ENCODE results near the gene INO80D.
"Not testable (repeated sequence)": the region's sequence is repeated elsewhere in the genome, so short reads cannot be mapped to it uniquely, and the experiment has no call there.

INO80D gene

GRCh38 chr2:206083602-206084438, 2.2 kb downstream of the INO80D start:
- no peak for DNase-seq (ENCODE audit: low spot score)

- DNase-seq (ENCODE audit: low spot score), result no peak
Observed at GRCh38 chr2:206082298-206082843, 3.6 kb downstream of the INO80D start.

DNA sequence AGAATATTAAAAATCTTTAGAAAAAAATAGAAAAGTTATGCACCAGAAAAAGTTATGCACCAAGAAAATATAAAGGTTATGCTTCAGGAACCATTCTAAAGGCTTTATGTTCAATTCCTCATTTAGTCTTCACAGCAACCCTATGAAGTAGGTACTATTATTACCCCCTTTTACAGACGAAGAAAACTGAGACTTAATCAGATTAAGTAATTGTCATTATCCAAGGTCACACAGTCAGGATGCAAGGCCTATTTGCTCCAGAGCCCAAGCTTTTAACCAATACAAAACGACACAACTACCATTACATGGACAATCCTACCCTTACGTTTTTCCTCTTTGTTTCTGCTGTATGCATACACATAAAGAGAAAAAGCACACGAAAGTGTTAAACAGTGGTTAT, 5.0 kb downstream of the INO80D start:
- DNase-seq (ENCODE audit: low spot score), result no peak

DNA sequence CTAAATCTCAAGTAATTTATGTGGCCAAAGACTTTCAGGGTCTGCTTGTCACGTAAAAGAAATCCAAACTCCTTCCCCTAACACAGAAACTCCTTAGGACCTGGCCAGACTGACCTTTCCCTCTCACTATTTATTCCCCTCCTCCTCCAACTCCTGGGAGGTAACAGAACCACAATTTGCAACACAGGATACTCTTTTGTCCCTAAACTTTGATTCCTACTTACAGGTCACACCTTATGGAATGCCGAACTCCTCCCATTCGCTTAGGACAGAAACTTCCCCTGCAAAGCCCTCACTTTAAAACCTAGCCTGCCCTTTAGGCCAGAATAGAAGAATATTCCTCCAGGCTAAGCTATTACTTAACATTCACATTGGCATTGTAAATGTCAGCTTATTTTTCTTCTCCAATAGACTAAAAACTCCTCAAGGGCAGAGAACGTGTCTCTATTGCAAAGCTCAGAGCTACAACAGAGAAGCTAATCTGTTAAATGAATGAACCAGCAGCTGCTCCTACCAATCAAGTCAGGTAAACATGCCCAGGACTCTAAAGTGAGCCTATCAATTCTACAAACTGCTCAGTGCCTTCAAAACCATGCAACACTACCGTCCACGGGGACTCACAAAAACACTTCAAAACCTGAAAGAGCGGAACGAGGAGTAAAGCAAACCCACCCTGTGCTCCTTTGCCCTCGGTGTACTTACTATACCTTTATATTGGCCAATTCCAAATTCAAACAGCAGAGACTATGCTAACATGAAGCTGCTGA, 6.1 kb downstream of the INO80D start:
- DNase-seq (ENCODE audit: low spot score), result no peak

GRCh38 chr2:206077879-206078278, 8.1 kb downstream of the INO80D start:
- not testable (repeated sequence) for DNase-seq (ENCODE audit: low spot score)

DNA sequence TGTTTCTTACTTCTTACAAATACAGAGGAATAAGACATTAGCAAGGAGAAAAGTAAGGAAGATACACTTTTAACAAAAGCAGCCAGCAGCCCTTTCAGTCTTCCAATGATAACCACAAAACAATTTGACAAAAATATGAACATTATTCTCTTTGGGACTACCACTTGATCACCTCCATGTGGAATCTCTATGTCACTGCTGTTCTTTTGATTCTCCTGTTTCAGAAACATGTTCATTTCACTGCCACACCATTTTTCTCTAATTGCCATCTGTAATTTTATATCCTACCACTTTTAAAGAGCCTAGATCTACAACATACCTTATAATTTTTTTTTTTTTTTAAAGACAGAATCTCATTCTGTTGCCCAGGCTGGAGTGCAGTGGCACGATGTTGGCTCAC, 10.9 kb downstream of the INO80D start:
- DNase-seq (ENCODE audit: low spot score), result no peak

DNA sequence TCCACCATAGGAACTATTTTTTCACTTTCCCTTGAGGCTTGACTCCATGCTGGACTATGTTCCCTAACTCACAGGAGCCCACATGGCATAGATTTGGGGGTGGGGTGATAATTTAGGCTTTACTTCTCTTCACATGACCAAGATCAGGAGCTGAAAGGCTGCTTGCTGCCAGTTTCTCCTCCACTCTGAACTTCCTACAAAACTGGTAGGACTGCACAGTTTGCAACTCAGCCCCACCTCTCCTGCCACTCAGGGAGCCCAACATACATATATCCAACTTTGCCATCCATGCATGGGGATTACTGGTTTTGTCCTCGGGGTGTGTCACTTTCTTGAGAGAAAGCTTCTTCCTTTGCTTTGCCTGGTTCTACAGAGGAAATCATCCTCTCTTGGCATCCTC, 14.2 kb downstream of the INO80D start:
- no peak for DNase-seq (ENCODE audit: low spot score)

GRCh38 chr2:206069417-206069816, 16.6 kb downstream of the INO80D start:
- DNase-seq (ENCODE audit: low spot score), result no peak

- DNase-seq (ENCODE audit: low spot score), result no peak
Observed at GRCh38 chr2:206068207-206068606, 17.8 kb downstream of the INO80D start.

GRCh38 chr2:206064077-206064476, 21.9 kb downstream of the INO80D start:
- no peak for DNase-seq (ENCODE audit: low spot score)

- no peak for DNase-seq (ENCODE audit: low spot score)
Observed at GRCh38 chr2:206063635-206064034, 22.3 kb downstream of the INO80D start.

DNA sequence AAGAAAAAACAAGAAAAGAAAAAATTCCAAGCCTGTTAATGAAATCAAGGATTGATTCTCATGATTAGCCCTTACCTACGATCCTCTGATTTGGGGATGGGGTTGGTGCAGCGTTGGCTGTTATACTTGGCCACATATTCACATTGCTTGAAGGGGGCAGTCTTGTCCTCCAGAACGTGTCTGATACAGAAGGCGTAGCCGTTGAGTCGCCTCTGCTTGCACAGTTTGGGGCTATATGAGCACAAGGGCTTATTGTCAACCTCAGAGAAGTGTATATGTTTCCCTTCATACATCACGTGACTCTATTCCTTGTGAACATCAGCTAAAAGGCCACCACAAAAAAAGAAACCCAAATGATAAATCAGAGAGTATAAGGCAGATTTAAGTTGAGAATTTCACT, 23.2 kb downstream of the INO80D start:
- DNase-seq (ENCODE audit: low spot score), result no peak

DNA sequence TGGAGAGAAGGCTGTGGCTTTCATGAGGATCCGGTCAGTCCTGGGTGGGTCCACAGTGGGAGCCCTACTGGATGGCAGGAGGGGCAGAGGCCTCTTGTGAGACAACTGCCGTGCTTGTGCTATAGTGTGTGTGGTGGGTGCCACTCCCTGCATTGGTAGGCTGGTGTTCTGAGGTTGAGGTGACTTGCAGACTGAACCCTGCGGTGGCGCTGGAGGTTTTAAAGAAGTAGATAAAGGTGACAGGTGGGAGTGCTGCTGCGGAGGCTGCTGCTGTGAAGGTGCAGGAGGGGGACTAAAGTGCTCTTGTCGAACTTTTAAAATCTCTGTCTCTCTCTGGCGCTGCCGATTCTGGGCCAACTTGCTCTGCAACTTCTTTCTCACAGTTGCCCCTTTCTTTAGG, 29.7 kb downstream of the INO80D start:
- DNase-seq (ENCODE audit: low spot score), result no peak

DNA sequence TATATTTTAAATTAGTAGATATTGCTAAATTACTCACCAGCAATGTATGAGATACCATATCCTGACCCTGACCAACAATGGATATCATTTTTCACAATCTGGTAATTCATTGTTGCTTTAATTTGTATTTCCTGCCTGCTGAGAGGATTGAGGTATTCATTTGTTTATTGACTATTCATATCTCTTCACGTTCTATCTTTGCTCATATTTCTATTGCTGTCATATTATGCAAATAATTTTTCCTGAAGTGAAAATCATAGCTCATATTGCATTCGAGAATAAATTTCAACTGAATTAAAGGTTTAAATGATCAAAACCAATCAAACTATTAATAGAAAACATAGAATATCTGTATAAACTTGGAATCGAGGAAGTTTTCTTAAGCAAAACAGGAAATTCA, 31.0 kb downstream of the INO80D start:
- no peak for DNase-seq (ENCODE audit: low spot score)

- DNase-seq (ENCODE audit: low spot score), result no peak
Observed at GRCh38 chr2:206051912-206052311, 34.1 kb downstream of the INO80D start.

- DNase-seq (ENCODE audit: low spot score), result no peak
Observed at GRCh38 chr2:206049392-206049791, 36.6 kb downstream of the INO80D start.

DNA sequence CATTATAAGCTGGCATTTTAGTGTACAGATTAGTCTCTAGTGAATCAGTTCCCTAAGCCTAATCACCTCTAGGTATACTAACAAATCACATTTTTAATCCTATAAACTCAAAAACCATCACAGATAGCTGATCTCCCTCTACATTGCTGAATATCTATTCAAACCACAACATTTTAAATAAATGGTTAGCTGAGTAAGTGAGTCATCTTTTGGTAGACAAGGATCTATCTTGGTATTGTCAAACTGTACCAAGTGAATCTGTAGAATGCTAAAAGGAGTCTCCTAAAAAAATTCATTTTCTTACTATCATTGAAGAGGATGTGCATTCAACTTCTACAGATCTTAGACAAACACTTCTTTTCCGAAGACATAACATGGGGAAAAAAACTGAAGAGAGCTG, 40.7 kb downstream of the INO80D start:
- DNase-seq (ENCODE audit: low spot score), result no peak

DNA sequence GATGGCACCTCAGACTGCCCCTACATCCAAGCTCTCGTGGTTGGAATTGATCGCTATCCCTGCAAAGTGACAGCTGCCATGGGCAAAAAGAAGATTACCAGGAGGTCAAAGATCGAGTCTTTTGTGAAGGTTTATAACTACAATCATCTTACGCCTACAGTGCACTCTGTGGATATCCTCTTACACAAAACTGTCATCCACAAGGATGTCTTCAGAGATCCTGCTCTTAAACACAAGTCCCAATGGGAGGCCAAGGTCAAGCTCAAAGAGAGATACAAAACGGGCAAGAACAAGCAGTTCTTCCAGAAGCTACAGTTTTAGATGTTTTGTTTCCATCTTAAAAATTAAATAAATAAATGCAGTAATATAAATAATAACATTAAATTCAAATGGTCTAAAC, 45.4 kb downstream of the INO80D start:
- no peak for DNase-seq (ENCODE audit: low spot score)

- not testable (repeated sequence) for DNase-seq (ENCODE audit: low spot score)
Observed at GRCh38 chr2:206035393-206035792, 50.6 kb downstream of the INO80D start.

GRCh38 chr2:206033452-206033851, 52.5 kb downstream of the INO80D start:
- not testable (repeated sequence) for DNase-seq (ENCODE audit: low spot score)

DNA sequence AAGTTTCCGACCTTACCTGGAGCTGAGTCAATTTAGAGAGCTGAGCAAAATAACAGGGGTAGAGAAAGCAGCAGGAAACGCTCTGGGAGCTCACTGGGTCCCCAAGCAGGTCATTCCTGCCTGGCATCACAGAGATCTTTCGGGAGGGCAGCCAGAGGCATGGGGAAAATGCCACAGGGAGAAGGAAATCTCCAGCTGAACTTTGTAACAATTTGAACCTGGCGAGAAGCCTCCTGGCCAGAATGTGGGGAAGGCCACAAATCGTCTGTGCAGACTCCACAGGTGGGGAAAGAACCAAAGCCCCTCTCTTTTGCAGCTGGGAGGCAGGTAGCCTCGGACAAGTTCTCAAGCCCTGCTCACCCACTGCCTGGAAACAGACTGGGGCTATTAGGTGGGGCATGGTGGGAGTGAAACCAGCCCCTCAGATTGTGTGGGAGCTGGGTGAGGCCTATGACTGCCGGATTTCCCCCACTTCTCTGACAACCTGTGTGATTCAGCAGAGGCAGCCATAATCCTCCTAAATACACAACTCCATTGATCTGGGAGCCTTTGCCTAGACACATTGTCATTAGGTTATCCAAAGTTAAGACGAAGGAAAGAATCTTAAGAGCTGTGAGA, 53.9 kb downstream of the INO80D start:
- no peak for DNase-seq (ENCODE audit: low spot score)

DNA sequence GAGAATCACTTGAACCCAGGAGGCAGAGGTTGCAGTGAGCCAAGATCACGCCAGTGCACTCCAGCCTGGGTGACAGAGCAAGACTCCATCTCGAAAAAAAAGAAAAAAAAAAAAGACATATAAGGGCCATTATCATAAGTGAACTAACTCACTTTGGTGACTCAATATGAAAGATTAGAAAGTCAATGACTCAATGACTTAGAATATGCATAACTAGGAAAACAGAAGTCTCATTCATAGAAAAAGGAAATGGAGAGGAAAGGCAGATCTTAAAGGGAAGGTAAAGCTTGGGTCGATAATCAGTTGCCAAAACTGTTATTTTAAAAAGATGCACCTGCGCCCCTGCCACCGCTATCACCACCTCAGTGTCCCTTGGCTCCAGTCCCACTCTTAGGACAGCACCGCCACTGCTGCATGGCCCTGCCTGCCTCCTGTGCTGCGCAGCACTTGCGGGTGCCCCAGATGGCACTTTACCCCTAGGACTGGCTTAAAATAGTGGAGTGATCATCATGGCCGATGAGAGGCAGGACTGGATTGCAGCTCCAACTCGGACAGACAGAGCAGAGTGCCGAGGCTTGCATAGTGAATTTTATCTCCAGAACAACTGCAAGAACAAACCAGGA, 54.7 kb downstream of the INO80D start:
- DNase-seq (ENCODE audit: low spot score), result no peak
